Gastrocnemius medialis (tissue), 4 donors: ENCODE measurements around the gene VEZT. TPM values are rescaled to one million over a fixed set of nuclear protein-coding genes. Genes with fewer than 3 reads are reported as not detected.
A peak's percentile ranks its signal among the peaks of the same experiment; 100 is the strongest.

Source experiments
- ATAC-seq, 2 donors: fragments of 150-250 bp; one replicate each; pipeline ENCODE4 v1.9.1; 2016
- DNase-seq, 2 donors: peaks; one replicate each; pipeline ENCODE4 v3.0.0-alpha.2; 2019
- H3K27ac ChIP-seq, 4 donors: fragments of 200-600 bp; sonication (generic); 1 replicate in 1 of 4; 2 replicates in 3 of 4; pipeline ENCODE4 v1.5.1; 2016 to 2018; ENCODE audit warnings: mild to moderate bottlenecking in 2 of 4, moderate library complexity in 1 of 4
- H3K27me3 ChIP-seq, 3 donors: fragments of 200-600 bp; sonication (generic) in 2 of 3; 1 replicate in 1 of 3; 2 replicates in 2 of 3; pipeline versions ENCODE4 v1.5.1 to v1.6.0; 2016 to 2019; ENCODE audit warnings: mild to moderate bottlenecking in 1 of 3, moderate library complexity in 1 of 3
- H3K36me3 ChIP-seq, 2 donors: fragments of 200-600 bp; sonication (generic) in 1 of 2; one replicate each; pipeline ENCODE4 v1.5.1; 2017 to 2018
- H3K4me1 ChIP-seq, 2 donors: fragments of 200-600 bp; sonication (generic) in 1 of 2; one replicate each; pipeline ENCODE4 v1.5.1; 2016 to 2017; ENCODE audit warnings: mild to moderate bottlenecking in 2 of 2
- H3K4me3 ChIP-seq, 4 donors: fragments of 200-600 bp; sonication (generic) in 3 of 4; 1 replicate in 1 of 4; 2 replicates in 3 of 4; pipeline ENCODE4 v1.5.1; 2016 to 2019; ENCODE audit warnings: mild to moderate bottlenecking in 2 of 4
- H3K9me3 ChIP-seq, 3 donors: fragments of 200-600 bp; sonication (generic) in 2 of 3; 1 replicate in 1 of 3; 2 replicates in 2 of 3; pipeline ENCODE4 v1.5.1; 2016 to 2019
- CTCF ChIP-seq, 5 experiments: fragments of 450-650 bp in 3 of 5; fragments of 200-600 bp in 2 of 5; sonication (generic) in 2 of 5; IDR thresholded peaks in 4 of 5; conservative IDR thresholded peaks in 1 of 5; 1 replicate in 4 of 5; 2 replicates in 1 of 5; pipeline ENCODE4 v1.5.1; 2016 to 2019; ENCODE audit warnings: antibody characterized with exemption in 5 of 5, mild to moderate bottlenecking in 3 of 5, moderate library complexity in 3 of 5
- POLR2A ChIP-seq, 2 donors: fragments of 450-650 bp; IDR thresholded peaks; one replicate each; pipeline ENCODE4 v1.6.1; 2017; ENCODE audit warnings: antibody characterized with exemption in 2 of 2, mild to moderate bottlenecking in 2 of 2, moderate library complexity in 2 of 2
- in situ Hi-C, 4 donors: fragments of 200-750 bp; cut with MboI; loops; one replicate each; pipeline versions ENCODE4 v1.15.0 to v1.8.0; 2017; ENCODE audit warnings: low sequenced_read_pairs in 4 of 4
- intact Hi-C: fragments of 100-400 bp; cut with DNase I; formaldehyde crosslinking; loops from one replicate; pipeline ENCODE4 v1.15.1; 2023; ENCODE audit warnings: low total_unique reads
- total RNA-seq, 4 donors: library from RNA; depleted of rRNA; stranded (reverse); fragments of >200 nt; gene quantifications; one replicate each; pipeline versions ENCODE4 v1.1.0 to v1.2.3, GENCODE V29; 2016

The VEZT gene
- total RNA-seq = 100 to 1,000 TPM; 100 to 131 (median 118) TPM

GRCh38 chr12:95217377-95218149 lies at the start of gene VEZT, which contains the start of gene FGD6:
VEZT (plus strand) TSS chr12:95217807; CDS start chr12:95217851, 44 bp downstream.
FGD6 (minus strand) TSS chr12:95217467; CDS start chr12:95217240, 227 bp downstream.
- H3K4me1 ChIP-seq = peaks cover 43 to 47% of the 10 kb centered on the region in 2 donors
- in situ Hi-C loops = no loop called here
- TF ChIP-seq CTCF (IDR thresholded peaks at IDR 0.05 in 4 of 5, conservative IDR thresholded peaks at IDR 0.05 in 1 of 5) (peak; percentile 36 to 53 (median 49)), POLR2A (IDR thresholded peaks at IDR 0.05) (peak; percentile 77 to 81)

GRCh38 chr12:95168746-95169145 lies 48.9 kb upstream of the VEZT start:
- Histone ChIP-seq H3K4me3 (no peak overlapping the region), H3K36me3 (no peaks in the 10 kb centered on the region), H3K27me3 (no peaks in the 10 kb centered on the region), H3K27ac (no peak overlapping the region), H3K4me1 (peaks cover 7 to 8% of the 10 kb centered on the region in 2 donors), H3K9me3 (no peaks in the 10 kb centered on the region)
- no peak for TF ChIP-seq CTCF (IDR thresholded peaks at IDR 0.05 in 4 of 5, conservative IDR thresholded peaks at IDR 0.05 in 1 of 5)
- TF ChIP-seq POLR2A (IDR thresholded peaks at IDR 0.05) = no peak
- intact Hi-C loops = no loop called here
- ATAC-seq = no peak
- DNase-seq = no peak
- in situ Hi-C loops = no loop called here

More at GRCh38 chr12:95217377-95218149, at the start of gene VEZT, which contains the start of gene FGD6:
- no peaks in the 10 kb centered on the region for H3K9me3 ChIP-seq
- intact Hi-C loops = loop anchor here (1.0 to 10.0 kb wide), 5 partner anchors 85 to 573 kb away; partner anchors contain the start of genes METAP2 and NR2C1
- peak within 1 kb of the TSS; percentile 90 to 98 (median 96) for H3K27ac ChIP-seq
- peak; percentile 99 for DNase-seq
- H3K27me3 ChIP-seq = no peaks in the 10 kb centered on the region
- H3K4me3 ChIP-seq = peak within 1 kb of the TSS; percentile 76 to 94 (median 88)
- ATAC-seq = peak; percentile 89 to 93
- no peaks in the 10 kb centered on the region for H3K36me3 ChIP-seq

GRCh38 chr12:95169368-95169767 lies 48.2 kb upstream of the VEZT start:
- Histone ChIP-seq H3K9me3 (no peaks in the 10 kb centered on the region), H3K4me3 (no peak overlapping the region), H3K36me3 (no peaks in the 10 kb centered on the region), H3K27ac (no peak overlapping the region), H3K4me1 (peaks cover 9 to 10% of the 10 kb centered on the region in 2 donors), H3K27me3 (no peaks in the 10 kb centered on the region)
- intact Hi-C loops (no loop called here), in situ Hi-C loops (no loop called here)
- TF ChIP-seq POLR2A (IDR thresholded peaks at IDR 0.05) = no peak
- no peak for TF ChIP-seq CTCF (IDR thresholded peaks at IDR 0.05 in 4 of 5, conservative IDR thresholded peaks at IDR 0.05 in 1 of 5)
- DNase-seq (no peak), ATAC-seq (no peak)

GRCh38 chr12:95173392-95174251 lies 44.0 kb upstream of the VEZT start:
- in situ Hi-C loops = no loop called here
- DNase-seq = peak; percentile 13 to 34
- H3K27ac ChIP-seq = no peak overlapping the region
- peaks cover 9 to 10% of the 10 kb centered on the region in 2 donors for H3K4me1 ChIP-seq
- H3K4me3 ChIP-seq = no peak overlapping the region
- TF ChIP-seq CTCF (IDR thresholded peaks at IDR 0.05 in 4 of 5, conservative IDR thresholded peaks at IDR 0.05 in 1 of 5) (no peak), POLR2A (IDR thresholded peaks at IDR 0.05) (no peak)
- no peaks in the 10 kb centered on the region for H3K27me3 ChIP-seq
- intact Hi-C loops = no loop called here
- H3K36me3 ChIP-seq = no peaks in the 10 kb centered on the region
- peak; percentile 66 to 79 for ATAC-seq
- no peaks in the 10 kb centered on the region for H3K9me3 ChIP-seq
